Measurements from ENCODE around the gene CLDN4. TPM values are rescaled to one million over a fixed set of nuclear protein-coding genes. Genes with fewer than 3 reads are reported as not detected.

CLDN4 gene
- total and polyA plus RNA-seq, 9 of the 15 experiments (the other 6 are each of a cell fraction or from before 2014, with no cell fraction given) = 0.05 to 0.60 (median 0.06) TPM; not detected in 3

DNA sequence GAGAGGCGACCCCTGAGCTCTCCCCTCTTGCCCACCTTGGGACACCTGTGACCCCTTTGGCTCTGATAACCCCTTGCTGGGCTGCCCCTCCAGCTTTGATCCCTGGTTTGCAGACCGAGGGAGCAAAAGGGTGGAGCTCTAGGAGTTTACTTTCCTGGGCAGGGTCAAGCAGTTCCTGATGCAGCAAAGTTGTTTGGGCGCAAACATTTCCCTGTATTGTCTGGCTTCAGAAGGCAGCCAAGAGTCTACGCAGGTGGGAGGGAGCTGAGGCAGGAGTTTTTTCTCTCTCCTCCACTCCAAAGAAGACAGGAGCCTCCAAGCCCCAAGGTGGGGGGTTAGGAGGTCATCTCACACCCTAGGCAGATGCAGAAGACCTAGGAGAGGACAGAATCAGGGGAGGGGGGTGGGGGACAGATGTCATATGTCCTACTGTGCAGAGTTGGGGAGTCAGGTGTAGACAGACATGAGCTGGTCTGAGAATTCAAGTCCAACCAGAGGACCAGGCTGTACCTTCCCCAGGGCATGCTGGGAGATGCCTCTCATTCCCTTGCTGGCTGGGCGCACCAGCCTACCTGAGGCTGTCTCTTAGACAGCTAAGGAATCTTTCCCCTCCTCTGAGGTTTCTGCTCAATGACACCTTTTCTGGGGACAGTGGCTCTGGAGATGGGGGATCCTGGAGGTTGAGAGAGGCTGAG, 50.7 kb downstream of the CLDN4 start:
- TF ChIP-seq, protein P1, sequence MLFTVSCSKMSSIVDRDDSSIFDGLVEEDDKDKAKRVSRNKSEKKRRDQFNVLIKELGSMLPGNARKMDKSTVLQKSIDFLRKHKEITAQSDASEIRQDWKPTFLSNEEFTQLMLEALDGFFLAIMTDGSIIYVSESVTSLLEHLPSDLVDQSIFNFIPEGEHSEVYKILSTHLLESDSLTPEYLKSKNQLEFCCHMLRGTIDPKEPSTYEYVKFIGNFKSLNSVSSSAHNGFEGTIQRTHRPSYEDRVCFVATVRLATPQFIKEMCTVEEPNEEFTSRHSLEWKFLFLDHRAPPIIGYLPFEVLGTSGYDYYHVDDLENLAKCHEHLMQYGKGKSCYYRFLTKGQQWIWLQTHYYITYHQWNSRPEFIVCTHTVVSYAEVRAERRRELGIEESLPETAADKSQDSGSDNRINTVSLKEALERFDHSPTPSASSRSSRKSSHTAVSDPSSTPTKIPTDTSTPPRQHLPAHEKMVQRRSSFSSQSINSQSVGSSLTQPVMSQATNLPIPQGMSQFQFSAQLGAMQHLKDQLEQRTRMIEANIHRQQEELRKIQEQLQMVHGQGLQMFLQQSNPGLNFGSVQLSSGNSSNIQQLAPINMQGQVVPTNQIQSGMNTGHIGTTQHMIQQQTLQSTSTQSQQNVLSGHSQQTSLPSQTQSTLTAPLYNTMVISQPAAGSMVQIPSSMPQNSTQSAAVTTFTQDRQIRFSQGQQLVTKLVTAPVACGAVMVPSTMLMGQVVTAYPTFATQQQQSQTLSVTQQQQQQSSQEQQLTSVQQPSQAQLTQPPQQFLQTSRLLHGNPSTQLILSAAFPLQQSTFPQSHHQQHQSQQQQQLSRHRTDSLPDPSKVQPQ (CRISPR knock-in tag; IDR thresholded peaks at IDR 0.05; ENCODE audit: borderline replicate concordance) = no peak
- TF ChIP-seq, protein P2, sequence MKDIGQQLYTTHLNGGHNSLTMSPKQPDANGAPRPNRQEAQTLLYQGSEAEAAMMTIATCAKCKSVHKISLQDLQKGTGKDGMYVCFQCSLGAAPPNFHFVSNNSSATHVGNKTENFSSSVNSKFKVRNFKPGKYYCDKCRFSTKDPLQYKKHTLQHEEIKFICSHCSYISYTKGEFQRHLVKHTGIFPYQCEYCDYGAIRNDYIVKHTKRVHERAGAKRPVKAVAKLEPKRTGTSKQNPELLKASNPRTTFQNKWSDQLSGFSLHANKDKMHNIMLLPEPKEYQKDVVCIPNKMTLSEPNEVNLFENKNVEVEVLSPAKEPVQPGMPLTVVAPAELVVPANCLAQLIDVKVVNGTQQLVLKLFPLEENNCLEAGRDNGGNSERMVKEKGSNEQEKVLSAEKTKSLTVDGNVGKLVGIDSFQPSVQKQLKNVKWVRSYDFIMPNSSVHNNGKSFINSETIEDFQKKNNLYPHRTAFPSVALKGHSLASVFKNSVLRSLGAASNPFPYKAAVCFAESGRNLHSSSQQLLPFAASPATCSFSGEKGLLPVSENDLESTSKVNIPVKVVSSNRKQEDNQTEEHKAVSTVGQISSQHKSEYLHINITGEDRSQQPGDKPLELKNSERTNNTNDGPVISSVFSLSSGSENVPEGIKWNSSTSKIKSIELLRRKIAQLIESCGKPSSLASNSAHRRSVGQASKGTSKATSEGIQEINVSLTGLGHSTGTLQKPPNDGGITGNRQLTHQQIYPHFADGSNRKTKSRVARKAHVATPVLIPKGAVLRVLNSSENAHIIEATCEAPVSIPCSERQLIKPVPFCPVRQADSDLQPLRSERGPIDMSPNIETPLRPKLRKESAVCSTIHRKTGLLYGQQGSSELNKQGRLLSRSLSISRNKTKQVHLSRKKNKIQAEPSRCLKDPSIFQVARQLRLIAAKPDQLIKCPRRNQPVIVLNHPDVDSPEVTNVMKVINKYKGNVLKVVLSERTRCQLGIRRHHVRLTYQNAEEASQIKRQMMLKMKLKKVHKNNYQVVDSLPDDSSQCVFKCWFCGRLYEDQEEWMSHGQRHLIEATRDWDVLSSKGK (CRISPR knock-in tag; IDR thresholded peaks at IDR 0.05) = no peak
- no peak for TF ChIP-seq RBBP5 (IDR thresholded peaks at IDR 0.05; ENCODE audit: borderline replicate concordance, insufficient read depth, low read length, poor library complexity, severe bottlenecking)
- TF ChIP-seq HDAC1 (IDR thresholded peaks at IDR 0.05) = no peak
- in situ Hi-C loops (cut with MboI) = loop anchor here (5.0 kb wide), 1 partner anchor 141 kb away; no protein-coding TSS in a partner anchor
- DNase-seq (ENCODE audit: extremely low read depth in 1 of 4, low spot score in 3 of 4) (no peak), ATAC-seq (no peak), FAIRE-seq (no peak)
- Histone ChIP-seq H3K27me3 (ENCODE audit: control insufficient read depth in 2 of 2, insufficient read depth in 2 of 2, low read length in 2 of 2) (peaks cover 18 to 56% of the 10 kb centered on the region in 2 experiments), H2AFZ (ENCODE audit: low read depth, low read length) (no peak overlapping the region), H3K27ac (ENCODE audit: extremely low read depth, low read depth, low read length) (no peak overlapping the region), H3K4me2 (ENCODE audit: insufficient read depth, low read length) (no peak overlapping the region), H3K9me1 (ENCODE audit: control insufficient read depth, insufficient read depth, low read length) (no peaks in the 10 kb centered on the region), H3K4me3 (no peak overlapping the region), H4K20me1 (replicated peaks; ENCODE audit: control insufficient read depth, insufficient read depth, low read length) (peaks cover 31% of the 10 kb centered on the region), H3K36me3 (ENCODE audit: control insufficient read depth, insufficient read depth, low read length) (no peaks in the 10 kb centered on the region), H3K79me2 (ENCODE audit: control insufficient read depth, insufficient read depth, low read length) (no peaks in the 10 kb centered on the region), H3K9ac (ENCODE audit: insufficient read depth in 1 of 2, low read depth in 2 of 2, low read length in 2 of 2) (no peak overlapping the region), H3K4me1 (replicated peaks in 1 of 2; ENCODE audit: control insufficient read depth in 2 of 2, insufficient read depth in 2 of 2, low read length in 2 of 2) (peaks cover 6 to 19% of the 10 kb centered on the region in 2 experiments), H3K9me3 (replicated peaks; ENCODE audit: control insufficient read depth, insufficient read depth, low read depth, low read length) (no peaks in the 10 kb centered on the region)
- BruUV-seq (replicated peaks) = no TSS peak
- WGBS (ENCODE audit: insufficient coverage, low coverage, missing lambda C conversion rate) = 13% methylated on average over 5 of the region's 5 CpGs
- ChIA-PET POLR2A (interaction anchor here (3.5 kb wide), 1 partner anchor 11 kb away, joined by 15 read pairs; no protein-coding TSS in a partner anchor), CTCF (ENCODE audit: low intra/inter-chr PET ratio) (no interaction called here)
- intact Hi-C loops (cut with micrococcal nuclease) = no loop called here

Data from K562 (cell line).